ENCODE measurements around the gene UQCRC1.

GRCh38 chr3:48617559-48617958 lies 8.1 kb upstream of the UQCRC1 start:
- TF ChIP-seq, protein P1, sequence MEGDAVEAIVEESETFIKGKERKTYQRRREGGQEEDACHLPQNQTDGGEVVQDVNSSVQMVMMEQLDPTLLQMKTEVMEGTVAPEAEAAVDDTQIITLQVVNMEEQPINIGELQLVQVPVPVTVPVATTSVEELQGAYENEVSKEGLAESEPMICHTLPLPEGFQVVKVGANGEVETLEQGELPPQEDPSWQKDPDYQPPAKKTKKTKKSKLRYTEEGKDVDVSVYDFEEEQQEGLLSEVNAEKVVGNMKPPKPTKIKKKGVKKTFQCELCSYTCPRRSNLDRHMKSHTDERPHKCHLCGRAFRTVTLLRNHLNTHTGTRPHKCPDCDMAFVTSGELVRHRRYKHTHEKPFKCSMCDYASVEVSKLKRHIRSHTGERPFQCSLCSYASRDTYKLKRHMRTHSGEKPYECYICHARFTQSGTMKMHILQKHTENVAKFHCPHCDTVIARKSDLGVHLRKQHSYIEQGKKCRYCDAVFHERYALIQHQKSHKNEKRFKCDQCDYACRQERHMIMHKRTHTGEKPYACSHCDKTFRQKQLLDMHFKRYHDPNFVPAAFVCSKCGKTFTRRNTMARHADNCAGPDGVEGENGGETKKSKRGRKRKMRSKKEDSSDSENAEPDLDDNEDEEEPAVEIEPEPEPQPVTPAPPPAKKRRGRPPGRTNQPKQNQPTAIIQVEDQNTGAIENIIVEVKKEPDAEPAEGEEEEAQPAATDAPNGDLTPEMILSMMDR (IDR thresholded peaks at IDR 0.05): no peak
- no peak for TF ChIP-seq POLR2A (IDR thresholded peaks at IDR 0.05)

Measured in thyroid gland (tissue), 4 donors.